HG03196 (cell line): Measurements from ENCODE around the gene UBASH3A.

Experiments used
- ATAC-seq: cut with Tn5 transposase; IDR thresholded peaks from one replicate; pipeline ENCODE4 v1.9.1; 2021; ENCODE audit not compliant: unreplicated experiment

The UBASH3A gene

GRCh38 chr21:42447182-42447581 lies 43.5 kb downstream of the UBASH3A start:
- no peak for ATAC-seq

GRCh38 chr21:42447732-42448131 lies 44.0 kb downstream of the UBASH3A start:
- no peak for ATAC-seq

- no peak for ATAC-seq
Measured at GRCh38 chr21:42448686-42449085, 45.0 kb downstream of the UBASH3A start.

GRCh38 chr21:42451941-42452340 lies 48.2 kb downstream of the UBASH3A start:
- ATAC-seq, result no peak

- ATAC-seq, result no peak
Measured at GRCh38 chr21:42452401-42453223, 48.9 kb downstream of the UBASH3A start.

- no peak for ATAC-seq
Measured at GRCh38 chr21:42453224-42453985, 49.7 kb downstream of the UBASH3A start.

- no peak for ATAC-seq
Measured at GRCh38 chr21:42453986-42454570, 50.4 kb downstream of the UBASH3A start.

- ATAC-seq, result no peak
Measured at GRCh38 chr21:42454786-42455185, 51.1 kb downstream of the UBASH3A start.

- ATAC-seq, result no peak
Measured at GRCh38 chr21:42455196-42455595, 51.5 kb downstream of the UBASH3A start.

GRCh38 chr21:42455754-42456440 lies 52.2 kb downstream of the UBASH3A start:
- ATAC-seq, result no peak

- ATAC-seq, result no peak
Measured at GRCh38 chr21:42456457-42456856, 52.8 kb downstream of the UBASH3A start.

- no peak for ATAC-seq
Measured at GRCh38 chr21:42459082-42459460, 55.4 kb downstream of the UBASH3A start.

GRCh38 chr21:42459546-42460215 lies 56.0 kb downstream of the UBASH3A start:
- no peak for ATAC-seq

- peak; percentile 34 for ATAC-seq
Measured at GRCh38 chr21:42460391-42461184, 56.9 kb downstream of the UBASH3A start.

GRCh38 chr21:42461185-42461520 lies 57.5 kb downstream of the UBASH3A start:
- peak; percentile 2 for ATAC-seq

- no peak for ATAC-seq
Measured at GRCh38 chr21:42461881-42462877, 58.5 kb downstream of the UBASH3A start.

GRCh38 chr21:42463861-42464515 lies 60.3 kb downstream of the UBASH3A start:
- ATAC-seq, result no peak
